IMR-90 (cell line): ENCODE measurements around the gene MBL2. TPM values are rescaled to one million over a fixed set of nuclear protein-coding genes. Genes with fewer than 3 reads are reported as not detected.

Experiments
- ATAC-seq: fragments of 200-7000 bp; cut with Tn5 transposase; 2 replicates; pipeline ENCODE4 v1.9.1; 2020; ENCODE audit warnings: low read depth, mild to moderate bottlenecking, moderate library complexity
- BruUV-seq: library from RNA; stranded (reverse); fragments of 400-500 nt; replicated peaks from 2 replicates; lab custom pipeline; 2021; lab: Mats Ljungman, UMichigan
- CTCF ChIA-PET: fragments of 300-600 bp; formaldehyde crosslinking; extraction: SDS; loops from one replicate; lab custom pipeline; 2021; ENCODE audit warnings: antibody characterized with exemption; lab: Yijun Ruan, JAX
- POLR2A ChIA-PET: fragments of 300-600 bp; sonication (Branson Sonifier 250); formaldehyde crosslinking; loops from one replicate; lab custom pipeline; 2022; ENCODE audit warnings: antibody characterized with exemption; ENCODE audit not compliant: unreplicated experiment; lab: Charles Lee
- DNase-seq: peaks from one replicate; pipeline ENCODE4 v3.0.0; 2013
- H2AFZ ChIP-seq: replicated peaks from 2 replicates; pipeline ENCODE3; 2013; ENCODE audit warnings: low read length, mild to moderate bottlenecking; ENCODE audit not compliant: poor library complexity
- H2AK5ac ChIP-seq: 2 replicates; pipeline ENCODE4 v1.6.1; 2013; ENCODE audit warnings: low read depth, low read length, inconsistent platforms
- H2AK9ac ChIP-seq: replicated peaks from 2 replicates; pipeline ENCODE3; 2013; ENCODE audit warnings: mild to moderate bottlenecking, low read depth, low read length, moderate library complexity; ENCODE audit not compliant: poor library complexity
- H2BK120ac ChIP-seq: 2 replicates; pipeline ENCODE4 v1.6.1; 2013; ENCODE audit warnings: low read depth, low read length, inconsistent platforms
- H2BK15ac ChIP-seq: 3 replicates; pipeline ENCODE4 v1.6.1; 2013; ENCODE audit warnings: low read depth, low read length, inconsistent platforms
- H2BK20ac ChIP-seq: 2 replicates; pipeline ENCODE4 v1.6.1; 2013; ENCODE audit warnings: low read depth, mild to moderate bottlenecking, inconsistent platforms, low read length, moderate library complexity
- H2BK5ac ChIP-seq: 2 replicates; pipeline ENCODE4 v1.6.1; 2013; ENCODE audit warnings: mild to moderate bottlenecking, low read depth, low read length, inconsistent platforms; ENCODE audit not compliant: poor library complexity, severe bottlenecking
- H3K14ac ChIP-seq: replicated peaks from 2 replicates; pipeline ENCODE4 v1.6.1; 2013; ENCODE audit warnings: low read depth, low read length, inconsistent platforms
- H3K18ac ChIP-seq: 2 replicates; pipeline ENCODE4 v1.6.1; 2013; ENCODE audit warnings: low read depth, low read length, control low read depth
- H3K23ac ChIP-seq: 2 replicates; pipeline ENCODE4 v1.6.1; 2013; ENCODE audit warnings: low read depth, low read length, inconsistent platforms
- H3K27ac ChIP-seq: 2 replicates; pipeline ENCODE4 v1.5.1; 2013; ENCODE audit warnings: mild to moderate bottlenecking, control low read depth, low read length; ENCODE audit not compliant: insufficient read depth
- H3K27me3 ChIP-seq: 2 replicates; pipeline ENCODE4 v1.6.1; 2013; ENCODE audit warnings: low read length; ENCODE audit not compliant: control insufficient read depth, insufficient read depth
- H3K36me3 ChIP-seq: 2 replicates; pipeline ENCODE4 v1.6.1; 2013; ENCODE audit warnings: low read length, mixed read lengths; ENCODE audit not compliant: control insufficient read depth, insufficient read depth
- H3K4ac ChIP-seq: 2 replicates; pipeline ENCODE4 v1.6.1; 2013; ENCODE audit warnings: low read depth, low read length, inconsistent platforms
- H3K4me1 ChIP-seq: 2 replicates; pipeline ENCODE4 v1.6.1; 2013; ENCODE audit warnings: low read length, mixed read lengths; ENCODE audit not compliant: control insufficient read depth, insufficient read depth
- H3K4me2 ChIP-seq: 2 replicates; pipeline ENCODE4 v1.6.1; 2013; ENCODE audit warnings: low read depth, mild to moderate bottlenecking, control low read depth, low read length, moderate library complexity
- H3K4me3 ChIP-seq: 2 replicates; pipeline ENCODE4 v1.5.1; 2013; ENCODE audit warnings: low read depth, mild to moderate bottlenecking, control low read depth, low read length, moderate library complexity; ENCODE audit not compliant: insufficient read depth
- H3K56ac ChIP-seq: 2 replicates; pipeline ENCODE4 v1.6.1; 2013; ENCODE audit warnings: low read length, inconsistent platforms; ENCODE audit not compliant: insufficient read depth; ENCODE audit errors: extremely low read depth
- H3K79me1 ChIP-seq, 2 experiments: 2 replicates each; pipeline ENCODE4 v1.6.1; 2013; ENCODE audit warnings: low read length in 2 of 2, inconsistent platforms in 1 of 2, low read depth in 1 of 2
- H3K9ac ChIP-seq: 2 replicates; pipeline ENCODE4 v1.6.1; 2013; ENCODE audit warnings: low read depth, low read length, control low read depth
- H3K9me1 ChIP-seq: 2 replicates; pipeline ENCODE4 v1.6.1; 2013; ENCODE audit warnings: low read length, inconsistent platforms; ENCODE audit not compliant: insufficient read depth
- H3K9me3 ChIP-seq: 2 replicates; pipeline ENCODE4 v1.6.1; 2013; ENCODE audit warnings: low read length; ENCODE audit not compliant: control insufficient read depth, insufficient read depth
- H4K20me1 ChIP-seq: 2 replicates; pipeline ENCODE4 v1.6.1; 2013; ENCODE audit warnings: low read length, inconsistent platforms; ENCODE audit not compliant: insufficient read depth
- H4K5ac ChIP-seq: 2 replicates; pipeline ENCODE4 v1.6.1; 2013; ENCODE audit warnings: mild to moderate bottlenecking, low read depth, low read length, control low read depth
- H4K8ac ChIP-seq, 2 experiments: 2 replicates each; pipeline ENCODE4 v1.6.1; 2013; ENCODE audit warnings: low read depth in 2 of 2, low read length in 2 of 2, control low read depth in 1 of 2, inconsistent platforms in 1 of 2
- H4K91ac ChIP-seq: 2 replicates; pipeline ENCODE4 v1.6.1; 2013; ENCODE audit warnings: low read depth, low read length, inconsistent platforms; ENCODE audit not compliant: insufficient read depth
- BHLHE40 ChIP-seq: fragments of 150-350 bp; IDR thresholded peaks from 2 replicates; pipeline ENCODE4 v1.6.1; 2016; ENCODE audit warnings: mild to moderate bottlenecking, low read depth, low read length
- CEBPB ChIP-seq: IDR thresholded peaks from 2 replicates; pipeline ENCODE4 v1.6.1; 2012; ENCODE audit warnings: low read depth, low read length, improper control_type of control experiment
- CTCF ChIP-seq: conservative IDR thresholded peaks from 2 replicates; pipeline ENCODE4 v1.5.1; 2012; ENCODE audit warnings: mild to moderate bottlenecking, low read depth, low read length, improper control_type of control experiment
- ELK1 ChIP-seq: fragments of 150-350 bp; IDR thresholded peaks from 2 replicates; pipeline ENCODE4 v1.6.1; 2016; ENCODE audit warnings: low read depth, mild to moderate bottlenecking, low read length, moderate library complexity, borderline replicate concordance
- FOS ChIP-seq: fragments of 150-350 bp; IDR thresholded peaks from 2 replicates; pipeline ENCODE4 v1.6.1; 2016; ENCODE audit warnings: low read depth, low read length
- MAFK ChIP-seq: IDR thresholded peaks from 2 replicates; pipeline ENCODE4 v1.6.1; 2012; ENCODE audit warnings: low read depth, low read length, improper control_type of control experiment
- MAZ ChIP-seq: IDR thresholded peaks from 2 replicates; pipeline ENCODE4 v1.6.1; 2012; ENCODE audit warnings: low read depth, mild to moderate bottlenecking, low read length, improper control_type of control experiment, moderate library complexity, borderline replicate concordance
- POLR2A ChIP-seq: IDR thresholded peaks from 2 replicates; pipeline ENCODE4 v1.6.1; 2012; ENCODE audit warnings: mild to moderate bottlenecking, low read depth, low read length
- RAD21 ChIP-seq: IDR thresholded peaks from 2 replicates; pipeline ENCODE4 v1.6.1; 2012; ENCODE audit warnings: low read length, improper control_type of control experiment
- RCOR1 ChIP-seq: IDR thresholded peaks from 2 replicates; pipeline ENCODE4 v1.6.1; 2012; ENCODE audit warnings: mild to moderate bottlenecking, low read length, improper control_type of control experiment; ENCODE audit not compliant: insufficient replicate concordance
- RFX5 ChIP-seq: IDR thresholded peaks from 2 replicates; pipeline ENCODE4 v1.8.0; 2012; ENCODE audit warnings: low read depth, mild to moderate bottlenecking, low read length, moderate library complexity
- USF2 ChIP-seq: fragments of 150-350 bp; IDR thresholded peaks from 2 replicates; pipeline ENCODE4 v1.6.1; 2017; ENCODE audit warnings: mild to moderate bottlenecking, antibody characterized with exemption, low read length, low read depth
- WGBS, 2 experiments: methylation state at CpG; one replicate each; pipeline versions ENCODE4 v1.1.5 to v1.1.7; 2013; ENCODE audit warnings: missing lambda C conversion rate in 2 of 2; ENCODE audit not compliant: insufficient read length in 1 of 2; ENCODE audit errors: extremely low coverage in 2 of 2; 5-methylcytosine and 5-hydroxymethylcytosine counted together
- dilution Hi-C: fragments of 300-500 bp; cut with HindIII; formaldehyde crosslinking; loops from one replicate; pipeline ENCODE4 v1.14.3; 2018; ENCODE audit warnings: low sequenced_read_pairs; ENCODE audit not compliant: unreplicated experiment
- in situ Hi-C: fragments of 300-500 bp; cut with MboI; formaldehyde crosslinking; loops from 3 replicates; pipeline ENCODE4 v1.14.3; 2019; ENCODE audit warnings: low sequenced_read_pairs, inconsistent platforms, mixed read lengths
- intact Hi-C: fragments of 100-400 bp; cut with micrococcal nuclease; formaldehyde crosslinking; loops from 2 replicates; pipeline ENCODE4 v1.10.0; 2022
- polyA plus RNA-seq, 3 experiments: library from polyadenylated mRNA; depleted of rRNA; stranded (reverse); fragments of >200 nt; gene quantifications; 2 replicates each; pipeline ENCODE4 v1.2.3, GENCODE V29; 2012; ENCODE audit warnings: low replicate concordance in 1 of 3
- total RNA-seq: library from RNA; depleted of rRNA; stranded (reverse); fragments of >200 nt; gene quantifications from 2 replicates; pipeline ENCODE4 v1.2.3, GENCODE V29; 2012

MBL2 gene
- total and polyA plus RNA-seq, 2 of the 4 experiments (the other 2 are of a cell fraction), result not detected

GRCh38 chr10:52807803-52808202 is 35.2 kb upstream of the MBL2 start:
- in situ Hi-C loops (no loop called here), dilution Hi-C loops (no loop called here), intact Hi-C loops (no loop called here)
- Histone ChIP-seq H4K5ac (no peak overlapping the region), H2BK5ac (no peak overlapping the region), H3K14ac (no peak overlapping the region), H2BK20ac (no peak overlapping the region), H4K8ac (no peak overlapping the region), H3K18ac (no peak overlapping the region), H2AFZ (no peak overlapping the region), H3K4me2 (no peak overlapping the region), H3K4ac (no peak overlapping the region), H3K23ac (no peak overlapping the region), H3K79me1 (no peaks in the 10 kb centered on the region), H2AK5ac (no peak overlapping the region), H3K4me1 (no peaks in the 10 kb centered on the region), H3K56ac (no peak overlapping the region), H2BK120ac (no peak overlapping the region), H3K9ac (no peak overlapping the region), H2BK15ac (no peak overlapping the region), H3K9me3 (no peaks in the 10 kb centered on the region), H3K4me3 (no peak overlapping the region), H4K91ac (no peak overlapping the region), H3K9me1 (no peaks in the 10 kb centered on the region), H3K36me3 (no peaks in the 10 kb centered on the region), H2AK9ac (no peak overlapping the region), H3K27ac (no peak overlapping the region), H4K20me1 (no peaks in the 10 kb centered on the region), H3K27me3 (no peaks in the 10 kb centered on the region; the same call in 1 of the 2 replicates)
- TF ChIP-seq POLR2A (no peak), CEBPB (no peak), USF2 (no peak), RAD21 (no peak), BHLHE40 (no peak), RFX5 (no peak), CTCF (no peak), RCOR1 (no peak), MAZ (no peak), MAFK (no peak), ELK1 (no peak), FOS (no peak)
- WGBS, 2 experiments, result no CpG with 5 or more reads among the region's 2 CpGs
- ChIA-PET CTCF (interaction anchor here (1.6 kb wide), 1 partner anchor 11 kb away, joined by 3 read pairs; no protein-coding TSS in a partner anchor), POLR2A (no interaction called here)
- BruUV-seq, result no TSS peak
- no peak for DNase-seq
- no peak for ATAC-seq
